NCI-H1105 (cell line): ENCODE data around the gene RGS7.
"Not testable (repeated sequence)": the region's sequence is repeated elsewhere in the genome, so short reads cannot be mapped to it uniquely, and the experiment has no call there.

Source experiments
- DNase-seq: peaks from one replicate; lab custom pipeline; 2025; lab: John Stamatoyannopoulos, UW

RGS7 gene

GRCh38 chr1:241208910-241209379, 148.1 kb downstream of the RGS7 start:
- DNase-seq: no peak

GRCh38 chr1:241203817-241204216, 153.2 kb downstream of the RGS7 start:
- no peak for DNase-seq

DNA sequence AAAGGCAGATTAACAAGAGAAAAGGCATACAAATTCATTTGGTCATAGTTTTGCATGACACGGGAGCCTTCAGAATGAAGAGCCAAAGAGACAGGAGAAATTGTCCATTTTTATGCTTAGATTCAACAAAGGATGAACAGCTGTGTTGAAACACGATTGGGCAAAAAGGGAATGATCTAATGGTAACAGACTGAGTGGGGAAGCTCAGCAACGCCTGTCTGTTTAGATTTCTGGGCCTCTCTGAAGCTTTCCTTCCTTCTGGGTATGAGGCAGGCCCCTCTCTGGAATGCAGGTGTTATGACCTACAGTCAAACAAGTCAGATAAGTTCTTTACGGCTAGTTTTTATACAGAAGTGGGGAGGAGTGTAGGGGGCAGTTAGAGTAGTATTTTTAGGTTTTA, 154.6 kb downstream of the RGS7 start:
- DNase-seq: no peak

DNA sequence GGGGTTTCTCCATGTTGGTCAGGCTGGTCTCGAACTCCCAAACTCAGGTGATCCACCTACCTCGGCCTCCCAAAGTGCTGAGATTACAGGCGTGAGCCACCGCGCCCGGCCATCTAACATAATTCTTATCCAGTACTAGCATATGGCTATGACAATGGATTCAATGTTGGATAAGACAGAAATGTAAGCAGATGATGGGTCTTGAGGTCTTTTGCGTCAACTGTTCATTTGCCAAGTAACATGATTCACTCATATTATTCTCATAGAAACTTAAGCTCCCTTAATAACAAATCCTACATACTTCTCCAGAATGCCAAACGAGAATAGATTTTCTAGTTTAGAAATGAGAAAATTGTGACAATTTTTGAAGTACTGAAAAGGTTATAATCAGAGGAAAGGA, 170.3 kb downstream of the RGS7 start:
- DNase-seq: no peak

- DNase-seq: no peak
Observed at GRCh38 chr1:241181971-241182370, 175.0 kb downstream of the RGS7 start.

DNA sequence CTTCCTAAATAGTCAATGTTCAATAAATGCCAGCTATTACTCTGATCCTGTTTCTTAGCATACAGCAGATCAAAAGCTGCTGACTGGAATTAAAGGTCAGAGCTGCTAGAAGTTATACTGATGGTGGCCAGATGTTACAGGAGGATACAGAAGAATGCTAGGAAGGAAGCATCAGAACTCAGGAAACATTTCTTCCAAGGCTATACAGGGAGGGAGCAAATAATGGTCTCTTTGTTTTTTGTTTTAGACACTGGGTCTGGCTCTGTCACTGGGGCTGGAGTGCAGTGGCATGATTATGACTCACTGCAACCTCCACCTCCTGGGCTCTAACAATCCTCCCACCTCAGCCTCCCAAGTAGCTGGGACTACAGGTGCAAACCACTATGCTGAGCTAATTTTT, 175.5 kb downstream of the RGS7 start:
- no peak for DNase-seq

- DNase-seq: no peak
Observed at GRCh38 chr1:241180569-241180968, 176.4 kb downstream of the RGS7 start.

DNA sequence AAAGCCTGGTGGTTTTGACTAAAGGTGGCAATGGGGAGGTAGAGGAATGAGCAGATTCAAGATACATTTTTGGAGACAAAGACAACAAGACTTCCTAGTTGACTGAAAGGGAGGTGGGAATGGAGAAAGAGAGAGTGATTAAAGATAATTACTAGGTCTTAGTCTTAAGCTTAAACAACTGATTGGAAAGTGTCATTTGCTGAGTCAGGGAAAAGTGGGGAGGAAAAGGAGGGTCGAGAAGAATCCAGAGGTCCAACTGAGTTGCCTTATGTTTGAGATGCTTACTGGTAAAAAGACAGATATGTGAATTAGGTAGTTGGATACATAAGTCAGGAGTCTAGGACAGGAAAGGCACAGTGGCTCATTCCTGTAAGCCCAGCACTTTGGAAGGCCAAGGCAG, 179.3 kb downstream of the RGS7 start:
- DNase-seq: no peak

DNA sequence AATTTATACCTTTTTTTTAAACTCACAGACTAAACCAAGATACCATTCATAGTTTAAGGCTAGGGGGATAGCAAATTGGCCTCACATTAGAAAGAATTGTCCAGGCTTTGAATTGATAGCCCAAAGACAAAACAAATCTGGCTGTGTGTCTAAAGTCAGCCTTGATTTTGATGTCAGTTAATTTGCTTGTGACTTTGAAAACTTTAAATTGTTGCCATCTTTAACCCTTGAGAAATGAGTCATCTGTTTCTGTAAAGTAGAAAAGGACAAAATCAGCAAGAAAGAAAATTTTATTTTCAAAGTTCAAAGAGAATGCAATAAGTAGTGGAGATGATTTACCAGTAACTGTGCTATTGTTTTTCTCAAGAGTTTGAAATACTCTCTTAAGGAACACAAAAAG, 184.5 kb downstream of the RGS7 start:
- DNase-seq: no peak

GRCh38 chr1:241171991-241172390, 185.0 kb downstream of the RGS7 start:
- DNase-seq: no peak

DNA sequence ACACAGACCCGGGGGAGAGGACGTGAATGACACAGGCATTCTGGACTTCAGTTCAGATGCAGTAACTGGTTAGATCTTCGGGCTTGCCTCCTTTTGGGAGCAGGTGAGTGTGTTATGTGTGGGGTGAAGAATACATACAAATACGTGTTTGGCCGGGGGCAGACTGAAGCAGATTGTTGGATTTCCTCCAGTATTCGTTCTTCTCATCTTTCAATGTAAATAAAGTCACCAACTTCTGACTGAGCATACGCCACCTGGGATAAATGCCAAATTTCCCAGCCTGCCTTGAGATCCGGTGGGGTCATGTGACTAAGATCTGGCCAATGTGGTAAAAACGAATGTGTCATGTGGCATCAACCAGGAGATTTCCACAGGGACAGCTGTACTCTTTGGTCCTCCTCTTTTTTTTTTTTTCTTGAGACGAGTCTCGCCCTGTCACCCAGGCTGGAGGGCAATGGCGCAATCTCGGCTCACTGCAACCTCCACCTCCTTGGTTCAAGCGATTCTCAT, 189.8 kb downstream of the RGS7 start:
- no peak for DNase-seq

GRCh38 chr1:241166625-241167024, 190.4 kb downstream of the RGS7 start:
- DNase-seq: no peak

DNA sequence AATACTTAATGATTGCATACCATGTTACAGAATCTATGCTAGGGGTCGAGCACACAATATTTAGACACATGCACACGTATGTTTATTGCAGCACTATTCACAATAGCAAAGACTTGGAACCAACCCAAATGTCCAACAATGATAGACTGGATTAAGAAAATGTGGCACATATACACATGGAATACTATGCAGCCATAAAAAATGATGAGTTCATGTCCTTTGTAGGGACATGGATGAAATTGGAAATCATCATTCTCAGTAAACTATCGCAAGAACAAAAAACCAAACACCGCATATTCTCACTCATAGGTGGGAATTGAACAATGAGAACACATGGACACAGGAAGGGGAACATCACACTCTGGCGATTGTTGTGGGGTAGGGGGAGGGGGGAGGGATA, 191.7 kb downstream of the RGS7 start:
- DNase-seq: not testable (repeated sequence)

- DNase-seq: no peak
Observed at GRCh38 chr1:241163363-241163762, 193.6 kb downstream of the RGS7 start.

- no peak for DNase-seq
Observed at GRCh38 chr1:241161188-241161689, 195.8 kb downstream of the RGS7 start.

DNA sequence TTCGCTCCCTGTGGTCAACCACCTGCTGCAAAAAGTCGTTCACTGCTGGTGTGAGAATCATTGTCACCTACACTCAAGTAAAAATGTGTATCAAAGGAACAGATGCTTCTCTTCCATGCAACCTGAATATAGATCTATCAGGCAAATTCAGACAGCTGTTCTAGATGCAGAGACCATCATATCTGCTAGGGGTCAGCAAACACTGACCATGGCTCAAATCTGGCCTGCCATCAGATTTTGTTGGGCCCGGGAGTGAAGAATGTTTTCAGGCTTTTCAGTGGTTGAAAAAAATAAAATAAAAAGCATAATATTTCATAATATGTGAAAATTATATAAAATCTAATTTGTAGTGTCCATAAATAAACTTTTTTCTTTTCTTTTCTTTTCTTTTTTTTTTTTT, 199.6 kb downstream of the RGS7 start:
- DNase-seq: no peak

DNA sequence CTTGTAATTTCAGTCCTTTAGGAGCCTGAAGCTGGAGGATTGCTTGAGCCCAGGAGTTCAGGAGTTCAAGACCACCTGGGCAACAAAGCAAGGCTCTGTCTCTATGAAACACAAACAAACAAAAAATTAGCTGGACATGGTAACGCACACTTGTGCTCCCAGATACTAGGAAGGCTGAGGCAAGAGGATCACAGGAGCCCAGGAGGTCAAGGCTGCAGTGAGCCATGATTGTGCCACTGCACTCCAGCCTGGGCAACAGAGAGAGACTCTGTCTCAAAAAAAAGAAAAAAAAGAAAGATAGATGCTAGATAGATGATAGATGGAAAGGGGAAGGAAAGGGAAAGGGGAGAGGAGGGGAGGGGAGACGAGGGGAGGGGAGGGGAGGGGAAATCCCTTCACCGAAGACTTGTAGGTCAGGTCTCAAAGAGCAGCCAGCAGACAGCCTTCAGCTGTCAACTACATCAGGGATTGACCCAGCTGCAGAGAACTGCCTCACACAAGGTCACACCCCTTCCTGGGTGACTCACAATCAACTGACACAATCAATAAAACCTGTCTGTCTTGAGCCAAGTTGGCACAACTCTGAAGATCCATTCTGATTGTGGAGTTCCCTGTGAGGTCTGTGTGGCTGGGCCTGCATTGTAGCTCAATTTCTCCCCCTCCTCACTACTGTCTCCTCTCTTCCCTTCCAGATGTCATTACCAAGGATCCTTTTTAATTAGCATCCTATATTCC, 200.6 kb downstream of the RGS7 start:
- DNase-seq: no peak

DNA sequence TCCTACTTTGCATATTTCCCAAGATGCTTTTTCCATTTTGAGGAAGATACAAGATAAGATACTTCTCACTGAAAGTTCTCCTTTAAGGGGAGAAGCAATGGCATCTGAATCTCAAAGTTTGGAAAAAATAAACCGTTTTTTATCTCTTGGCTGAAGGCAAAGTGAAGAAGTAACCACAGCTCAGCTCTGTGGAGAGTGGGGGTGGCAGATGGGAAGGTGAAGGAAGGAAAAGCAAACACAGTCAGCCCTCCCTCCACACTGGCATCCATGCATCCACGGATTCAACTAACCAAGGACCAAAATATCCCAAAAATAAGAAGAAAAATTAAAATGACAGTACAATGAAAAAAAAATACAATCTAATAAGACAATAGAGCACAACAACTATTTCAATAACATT, 211.1 kb downstream of the RGS7 start:
- no peak for DNase-seq

- no peak for DNase-seq
Observed at GRCh38 chr1:241143765-241144442, 213.1 kb downstream of the RGS7 start.

- no peak for DNase-seq
Observed at GRCh38 chr1:241142493-241142892, 214.5 kb downstream of the RGS7 start.

GRCh38 chr1:241141646-241142045, 215.4 kb downstream of the RGS7 start:
- not testable (repeated sequence) for DNase-seq

DNA sequence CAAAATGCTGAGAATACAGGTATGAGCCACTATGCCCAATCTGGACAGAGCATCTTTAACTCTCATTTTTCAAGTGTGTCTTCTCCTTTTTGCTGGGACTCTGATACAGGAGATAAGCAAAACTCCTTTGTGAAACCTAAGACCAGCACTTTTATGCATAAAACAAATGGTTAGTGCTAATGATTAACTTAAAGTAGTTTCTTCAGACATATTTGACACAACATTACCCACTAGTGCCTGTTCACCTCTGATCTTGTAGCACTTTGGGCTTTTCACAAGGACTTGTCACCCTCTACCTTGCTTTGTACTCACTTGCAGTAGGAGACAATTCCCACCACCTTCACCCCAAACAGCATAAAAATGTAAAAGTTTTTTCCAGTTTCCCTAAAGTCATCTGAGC, 216.3 kb downstream of the RGS7 start:
- no peak for DNase-seq

- no peak for DNase-seq
Observed at GRCh38 chr1:241139047-241139446, 218.0 kb downstream of the RGS7 start.
